Endothelial cell (in vitro differentiated cells): ENCODE data around the gene COMMD2. TPM values are rescaled to one million over a fixed set of nuclear protein-coding genes. Genes with fewer than 3 reads are reported as not detected.
A peak's percentile ranks its signal among the peaks of the same experiment; 100 is the strongest.

Experiments used
- DNase-seq: peaks from one replicate; pipeline ENCODE4 v3.0.0; 2021; ENCODE audit warnings: low spot score
- H3K27ac Mint-ChIP-seq: one replicate; pipeline ENCODE4 v1.8.0; 2021; ENCODE audit warnings: mixed read lengths, inconsistent platforms; ENCODE audit not compliant: unreplicated experiment
- H3K27me3 Mint-ChIP-seq: one replicate; pipeline ENCODE4 v1.8.0; 2021; ENCODE audit warnings: mild to moderate bottlenecking, moderate library complexity, mixed read lengths, inconsistent platforms; ENCODE audit not compliant: unreplicated experiment
- H3K36me3 Mint-ChIP-seq: one replicate; pipeline ENCODE4 v1.8.0; 2021; ENCODE audit warnings: mild to moderate bottlenecking, low read depth, mixed read lengths, inconsistent platforms; ENCODE audit not compliant: unreplicated experiment
- H3K4me1 Mint-ChIP-seq: one replicate; pipeline ENCODE4 v1.8.0; 2021; ENCODE audit warnings: mild to moderate bottlenecking, mixed read lengths, inconsistent platforms; ENCODE audit not compliant: unreplicated experiment
- H3K4me3 Mint-ChIP-seq: one replicate; pipeline ENCODE4 v1.8.0; 2021; ENCODE audit warnings: mild to moderate bottlenecking, mixed read lengths, inconsistent platforms; ENCODE audit not compliant: unreplicated experiment
- H3K9me3 Mint-ChIP-seq: one replicate; pipeline ENCODE4 v1.8.0; 2021; ENCODE audit warnings: mixed read lengths, inconsistent platforms; ENCODE audit not compliant: unreplicated experiment
- total RNA-seq: library from RNA; stranded (reverse); fragmentation: NEBNext Ultra II Directional; extraction: Animal tissue kit (Norgen Biotek cat#: 25700); gene quantifications from one replicate; pipeline ENCODE4 v1.2.1, GENCODE V29; 2021; ENCODE audit not compliant: unreplicated experiment
- TF ChIP-seq, protein P1 (sequence below): fragments of 200-600 bp; sonication (generic); IDR thresholded peaks from one replicate; pipeline ENCODE4 v1.5.0; 2021; ENCODE audit warnings: antibody characterized with exemption; ENCODE audit not compliant: unreplicated experiment

COMMD2 gene
- total RNA-seq, 1 donor from 2014 or later, result 43.8 TPM

DNA sequence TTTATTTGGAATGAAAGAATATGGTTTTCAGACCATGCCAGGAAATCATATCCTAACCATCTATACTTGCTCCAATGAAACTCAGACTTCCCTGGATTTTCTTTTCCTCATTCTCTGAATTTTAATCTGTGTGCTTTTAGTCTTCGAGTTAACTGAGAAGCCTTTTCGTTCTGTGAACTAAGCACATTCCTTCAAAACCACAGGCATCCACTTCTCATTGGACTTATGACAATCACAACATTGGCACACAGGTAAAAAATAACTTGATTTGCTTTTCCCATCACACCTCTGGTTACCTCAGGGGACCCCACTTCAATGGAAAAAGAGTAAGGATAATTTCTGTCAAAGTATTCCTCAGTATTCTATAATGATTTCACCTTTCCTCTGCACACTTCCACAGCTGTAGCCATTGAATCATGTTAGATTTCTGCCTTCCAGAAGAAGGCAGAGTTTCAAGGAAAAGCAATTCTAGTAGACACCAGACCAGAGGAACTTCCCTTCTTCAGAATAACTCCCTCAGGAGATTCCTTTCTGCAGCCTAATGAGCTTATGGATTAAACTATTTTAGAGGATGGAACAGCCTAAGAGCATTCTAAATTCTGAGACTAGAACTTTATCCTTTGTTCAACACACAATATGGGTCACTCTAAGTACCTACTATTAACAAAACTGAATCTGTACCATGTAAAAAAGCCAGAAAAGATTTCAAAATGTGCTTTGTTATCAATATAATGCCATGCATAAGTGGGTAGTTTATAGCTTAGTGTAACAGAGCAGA is 15.9 kb downstream of the COMMD2 start:
- H3K27me3 Mint-ChIP-seq, result no peaks in the 10 kb centered on the region
- TF ChIP-seq, protein P1, sequence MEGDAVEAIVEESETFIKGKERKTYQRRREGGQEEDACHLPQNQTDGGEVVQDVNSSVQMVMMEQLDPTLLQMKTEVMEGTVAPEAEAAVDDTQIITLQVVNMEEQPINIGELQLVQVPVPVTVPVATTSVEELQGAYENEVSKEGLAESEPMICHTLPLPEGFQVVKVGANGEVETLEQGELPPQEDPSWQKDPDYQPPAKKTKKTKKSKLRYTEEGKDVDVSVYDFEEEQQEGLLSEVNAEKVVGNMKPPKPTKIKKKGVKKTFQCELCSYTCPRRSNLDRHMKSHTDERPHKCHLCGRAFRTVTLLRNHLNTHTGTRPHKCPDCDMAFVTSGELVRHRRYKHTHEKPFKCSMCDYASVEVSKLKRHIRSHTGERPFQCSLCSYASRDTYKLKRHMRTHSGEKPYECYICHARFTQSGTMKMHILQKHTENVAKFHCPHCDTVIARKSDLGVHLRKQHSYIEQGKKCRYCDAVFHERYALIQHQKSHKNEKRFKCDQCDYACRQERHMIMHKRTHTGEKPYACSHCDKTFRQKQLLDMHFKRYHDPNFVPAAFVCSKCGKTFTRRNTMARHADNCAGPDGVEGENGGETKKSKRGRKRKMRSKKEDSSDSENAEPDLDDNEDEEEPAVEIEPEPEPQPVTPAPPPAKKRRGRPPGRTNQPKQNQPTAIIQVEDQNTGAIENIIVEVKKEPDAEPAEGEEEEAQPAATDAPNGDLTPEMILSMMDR, result no peak
- DNase-seq, result no peak
- H3K4me1 Mint-ChIP-seq, result peaks cover 28% of the 10 kb centered on the region
- peak overlapping the region; percentile 82 for H3K27ac Mint-ChIP-seq
- H3K36me3 Mint-ChIP-seq, result no peaks in the 10 kb centered on the region
- no peak overlapping the region for H3K4me3 Mint-ChIP-seq
- H3K9me3 Mint-ChIP-seq, result no peaks in the 10 kb centered on the region

DNA sequence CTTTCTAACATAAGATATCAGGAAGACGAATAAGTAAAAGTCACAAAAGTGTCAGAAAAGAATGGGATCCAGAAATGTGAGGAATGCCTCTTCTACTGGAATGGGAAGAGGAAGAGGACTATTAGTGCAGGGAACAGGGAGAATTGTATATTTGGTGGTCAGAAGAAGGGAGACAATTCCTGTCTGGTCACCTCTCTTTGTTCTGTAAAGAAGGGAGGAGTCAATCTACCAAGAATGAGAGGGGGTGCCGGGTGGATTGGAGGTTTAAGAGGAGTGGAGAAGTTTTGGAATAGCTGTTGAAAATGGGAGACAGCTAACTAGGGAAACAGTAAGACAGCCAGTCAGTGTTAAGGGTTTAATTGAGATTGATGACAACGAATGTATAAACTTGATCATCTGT is 20.1 kb downstream of the COMMD2 start:
- H3K4me1 Mint-ChIP-seq, result peaks cover 14% of the 10 kb centered on the region
- H3K4me3 Mint-ChIP-seq, result no peak overlapping the region
- no peak overlapping the region for H3K27ac Mint-ChIP-seq
- no peaks in the 10 kb centered on the region for H3K27me3 Mint-ChIP-seq
- DNase-seq, result no peak
- TF ChIP-seq, protein P1, result no peak
- H3K9me3 Mint-ChIP-seq, result no peaks in the 10 kb centered on the region
- no peaks in the 10 kb centered on the region for H3K36me3 Mint-ChIP-seq

DNA sequence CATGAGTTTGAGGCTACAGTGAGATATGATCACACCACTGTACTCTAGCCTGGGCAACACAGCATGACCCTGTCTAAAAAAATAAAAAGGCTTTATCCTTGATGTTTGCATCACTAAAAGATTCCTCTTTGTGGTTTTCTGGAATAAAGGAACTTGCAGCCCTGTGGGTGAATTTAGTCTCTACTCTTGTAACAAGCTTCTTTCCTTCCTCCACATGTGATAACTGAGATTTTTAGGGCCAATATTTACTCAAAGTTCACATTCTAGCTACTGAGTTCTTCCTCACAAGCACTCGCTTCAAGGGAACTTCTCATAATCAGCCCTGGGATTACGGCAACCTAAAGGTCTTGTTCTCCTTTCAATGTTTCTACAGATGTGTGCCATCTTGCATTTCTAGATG is 24.6 kb downstream of the COMMD2 start:
- H3K9me3 Mint-ChIP-seq, result no peaks in the 10 kb centered on the region
- no peaks in the 10 kb centered on the region for H3K4me1 Mint-ChIP-seq
- H3K27me3 Mint-ChIP-seq, result no peaks in the 10 kb centered on the region
- no peak overlapping the region for H3K4me3 Mint-ChIP-seq
- TF ChIP-seq, protein P1, result no peak
- H3K27ac Mint-ChIP-seq, result no peak overlapping the region
- no peak for DNase-seq
- H3K36me3 Mint-ChIP-seq, result no peaks in the 10 kb centered on the region

DNA sequence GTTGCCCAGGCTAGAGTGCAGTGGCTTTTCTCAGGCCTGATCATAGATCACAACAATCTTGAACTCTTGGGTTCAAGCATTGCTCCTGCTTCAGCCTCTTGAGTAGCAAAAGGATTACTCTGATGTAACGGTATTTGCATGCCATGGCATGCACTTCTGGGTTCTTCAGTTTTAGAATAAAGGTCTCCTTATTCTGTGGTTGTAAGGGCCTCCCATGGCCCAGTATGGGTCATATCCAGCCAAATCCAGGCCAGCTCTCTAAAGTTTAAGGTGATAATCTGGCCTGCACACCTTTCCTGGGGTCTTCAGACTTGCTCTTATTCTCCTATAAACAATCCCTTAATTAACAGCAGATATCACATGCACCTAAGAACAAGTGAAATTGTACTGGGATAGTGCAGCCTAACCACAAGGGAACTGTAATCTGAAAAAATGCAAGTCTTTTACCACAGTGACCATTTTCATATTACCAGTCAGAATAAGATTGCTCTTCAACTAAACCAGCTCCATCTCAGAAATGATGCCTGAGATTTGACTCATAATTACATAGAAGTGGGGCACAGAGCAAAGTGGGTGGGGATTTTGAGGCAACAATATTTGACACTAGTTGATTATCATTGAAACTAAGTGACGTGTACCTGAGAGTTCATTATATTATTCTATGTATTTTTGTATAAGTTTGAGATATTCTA is 25.4 kb downstream of the COMMD2 start:
- no peaks in the 10 kb centered on the region for H3K36me3 Mint-ChIP-seq
- no peak overlapping the region for H3K27ac Mint-ChIP-seq
- no peaks in the 10 kb centered on the region for H3K4me1 Mint-ChIP-seq
- no peaks in the 10 kb centered on the region for H3K9me3 Mint-ChIP-seq
- no peak for DNase-seq
- no peaks in the 10 kb centered on the region for H3K27me3 Mint-ChIP-seq
- no peak overlapping the region for H3K4me3 Mint-ChIP-seq
- TF ChIP-seq, protein P1, result no peak

DNA sequence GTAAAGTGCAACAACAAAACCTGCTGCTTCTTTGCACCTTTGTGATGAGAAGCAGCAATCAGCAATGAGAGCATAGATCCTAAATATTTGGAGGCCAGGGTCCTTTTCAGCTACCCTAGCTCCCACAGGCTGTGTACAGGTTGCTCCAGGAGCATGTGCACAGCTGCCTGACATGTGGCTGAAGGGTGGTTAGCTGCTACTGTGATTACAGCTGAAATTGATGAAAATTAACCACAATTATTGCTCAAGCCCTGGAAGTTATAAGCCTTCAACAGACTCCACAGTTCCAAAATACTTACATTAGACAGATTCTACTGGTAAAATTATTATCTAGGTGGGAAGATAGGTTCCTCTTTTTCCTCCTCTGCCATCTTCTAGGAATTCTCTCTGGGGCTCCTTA is 28.5 kb downstream of the COMMD2 start:
- Mint-ChIP-seq H3K27ac (no peak overlapping the region), H3K27me3 (no peaks in the 10 kb centered on the region)
- TF ChIP-seq, protein P1, result no peak

More for the DNA sequence above, 28.5 kb downstream of the COMMD2 start:
- peaks cover 6% of the 10 kb centered on the region for H3K36me3 Mint-ChIP-seq
- DNase-seq, result no peak
- H3K9me3 Mint-ChIP-seq, result no peaks in the 10 kb centered on the region
- H3K4me3 Mint-ChIP-seq, result no peak overlapping the region
- H3K4me1 Mint-ChIP-seq, result peaks cover under 1% of the 10 kb centered on the region
